Hepatocyte (in vitro differentiated cells): ENCODE measurements around the gene HSFX4. TPM values are rescaled to one million over a fixed set of nuclear protein-coding genes. Genes with fewer than 3 reads are reported as not detected.
"Not testable (repeated sequence)": the region's sequence is repeated elsewhere in the genome, so short reads cannot be mapped to it uniquely, and the experiment has no call there.

Source experiments
- DNase-seq: peaks from one replicate; pipeline ENCODE4 v3.0.0-alpha.2; 2016; ENCODE audit warnings: low spot score
- H2AFZ ChIP-seq: fragments of 200-600 bp; sonication (generic); 2 replicates; pipeline ENCODE4 v1.6.0; 2016; ENCODE audit warnings: antibody characterized with exemption, mild to moderate bottlenecking
- H3K27ac ChIP-seq: fragments of 200-600 bp; sonication (generic); 2 replicates; pipeline ENCODE4 v1.5.1; 2016; ENCODE audit warnings: mild to moderate bottlenecking
- H3K27me3 ChIP-seq: fragments of 200-600 bp; sonication (generic); 2 replicates; pipeline ENCODE4 v1.6.1; 2016
- H3K36me3 ChIP-seq: fragments of 200-600 bp; sonication (generic); replicated peaks from 2 replicates; pipeline ENCODE4 v1.5.1; 2016; ENCODE audit warnings: low read depth; ENCODE audit not compliant: insufficient read depth
- H3K4me1 ChIP-seq: fragments of 200-600 bp; sonication (generic); 2 replicates; pipeline ENCODE4 v1.5.1; 2016; ENCODE audit warnings: mild to moderate bottlenecking, moderate library complexity; ENCODE audit not compliant: insufficient read depth
- H3K4me2 ChIP-seq: fragments of 200-600 bp; sonication (generic); 2 replicates; pipeline ENCODE4 v1.6.0; 2016
- H3K4me3 ChIP-seq: fragments of 200-600 bp; sonication (generic); 2 replicates; pipeline ENCODE4 v1.5.1; 2016; ENCODE audit warnings: mild to moderate bottlenecking
- H3K79me2 ChIP-seq: fragments of 200-600 bp; sonication (generic); 2 replicates; pipeline ENCODE4 v1.6.0; 2017; ENCODE audit warnings: mild to moderate bottlenecking
- H3K9me2 ChIP-seq: fragments of 200-600 bp; sonication (generic); replicated peaks from 2 replicates; pipeline ENCODE4 v1.6.0; 2017; ENCODE audit warnings: mild to moderate bottlenecking; ENCODE audit not compliant: insufficient read depth
- H3K9me3 ChIP-seq: fragments of 200-600 bp; sonication (generic); 2 replicates; pipeline ENCODE4 v1.5.1; 2016; ENCODE audit warnings: low read depth, mild to moderate bottlenecking
- H4K20me1 ChIP-seq: fragments of 200-600 bp; sonication (generic); 2 replicates; pipeline ENCODE4 v1.6.0; 2016; ENCODE audit warnings: mild to moderate bottlenecking; ENCODE audit not compliant: insufficient read depth, poor library complexity, severe bottlenecking
- EZH2 ChIP-seq: fragments of 200-600 bp; sonication (generic); IDR thresholded peaks from 2 replicates; pipeline ENCODE4 v1.6.1; 2016; ENCODE audit warnings: antibody characterized with exemption, mild to moderate bottlenecking, borderline replicate concordance
- EZH2phosphoT487 ChIP-seq: fragments of 200-600 bp; sonication (generic); IDR thresholded peaks from one replicate; pipeline ENCODE4 v1.6.1; 2018; ENCODE audit warnings: antibody characterized with exemption, mild to moderate bottlenecking, low read depth, moderate library complexity; ENCODE audit not compliant: unreplicated experiment, severe bottlenecking
- WGBS: methylation state at CpG from one replicate; pipeline ENCODE4 v1.1.6; 2016; ENCODE audit warnings: low lambda C conversion rate; ENCODE audit errors: missing lambda C conversion rate; 5-methylcytosine and 5-hydroxymethylcytosine counted together
- polyA plus RNA-seq: library from polyadenylated mRNA; unstranded; fragments of >200 nt; fragmentation: Nextera tagmentation; extraction: Ambion mirVana; gene quantifications from 2 replicates; pipeline ENCODE4 v1.2.1, GENCODE V29; 2016
- total RNA-seq: library from RNA; depleted of rRNA; stranded (reverse); fragments of >200 nt; gene quantifications from 2 replicates; pipeline ENCODE4 v1.2.3, GENCODE V29; 2014
- TF ChIP-seq, protein P1 (sequence below): fragments of 200-600 bp; sonication (generic); IDR thresholded peaks from 2 replicates; pipeline ENCODE4 v1.5.1; 2016; ENCODE audit warnings: antibody characterized with exemption, mild to moderate bottlenecking; ENCODE audit not compliant: poor library complexity

HSFX4 gene, protein sequence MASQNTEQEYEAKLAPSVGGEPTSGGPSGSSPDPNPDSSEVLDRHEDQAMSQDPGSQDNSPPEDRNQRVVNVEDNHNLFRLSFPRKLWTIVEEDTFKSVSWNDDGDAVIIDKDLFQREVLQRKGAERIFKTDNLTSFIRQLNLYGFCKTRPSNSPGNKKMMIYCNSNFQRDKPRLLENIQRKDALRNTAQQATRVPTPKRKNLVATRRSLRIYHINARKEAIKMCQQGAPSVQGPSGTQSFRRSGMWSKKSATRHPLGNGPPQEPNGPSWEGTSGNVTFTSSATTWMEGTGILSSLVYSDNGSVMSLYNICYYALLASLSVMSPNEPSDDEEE
- not detected in 2 replicates for total RNA-seq
- not detected in 2 replicates for polyA plus RNA-seq

DNA sequence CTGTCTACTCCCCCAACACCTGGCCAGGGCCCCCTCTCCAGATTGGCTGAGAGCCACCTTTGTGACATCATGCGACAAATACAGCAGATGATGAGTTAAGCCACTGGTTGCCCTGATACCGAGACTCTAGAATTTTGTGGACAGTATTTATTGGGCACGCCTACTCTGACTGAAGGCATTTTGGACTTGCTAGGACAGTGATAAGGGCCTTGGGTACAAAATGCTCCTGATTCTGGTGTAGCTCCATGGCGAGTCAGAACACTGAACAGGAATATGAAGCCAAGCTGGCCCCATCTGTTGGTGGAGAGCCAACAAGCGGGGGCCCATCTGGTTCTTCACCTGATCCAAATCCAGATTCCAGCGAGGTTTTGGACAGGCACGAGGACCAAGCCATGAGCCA lies at the start of gene HSFX4:
TSS of gene HSFX4 (plus strand) at position 174 of the 400 bp plus-strand sequence. CDS start at position 246, 72 bp downstream.
- not testable (repeated sequence) for H3K9me2 ChIP-seq, H4K20me1 ChIP-seq, H3K27me3 ChIP-seq, H3K36me3 ChIP-seq, H3K4me1 ChIP-seq, H3K27ac ChIP-seq, DNase-seq, H2AFZ ChIP-seq, H3K79me2 ChIP-seq, H3K4me2 ChIP-seq, H3K4me3 ChIP-seq, H3K9me3 ChIP-seq
- 83% methylated on average over 3 of the region's 7 CpGs for WGBS

DNA sequence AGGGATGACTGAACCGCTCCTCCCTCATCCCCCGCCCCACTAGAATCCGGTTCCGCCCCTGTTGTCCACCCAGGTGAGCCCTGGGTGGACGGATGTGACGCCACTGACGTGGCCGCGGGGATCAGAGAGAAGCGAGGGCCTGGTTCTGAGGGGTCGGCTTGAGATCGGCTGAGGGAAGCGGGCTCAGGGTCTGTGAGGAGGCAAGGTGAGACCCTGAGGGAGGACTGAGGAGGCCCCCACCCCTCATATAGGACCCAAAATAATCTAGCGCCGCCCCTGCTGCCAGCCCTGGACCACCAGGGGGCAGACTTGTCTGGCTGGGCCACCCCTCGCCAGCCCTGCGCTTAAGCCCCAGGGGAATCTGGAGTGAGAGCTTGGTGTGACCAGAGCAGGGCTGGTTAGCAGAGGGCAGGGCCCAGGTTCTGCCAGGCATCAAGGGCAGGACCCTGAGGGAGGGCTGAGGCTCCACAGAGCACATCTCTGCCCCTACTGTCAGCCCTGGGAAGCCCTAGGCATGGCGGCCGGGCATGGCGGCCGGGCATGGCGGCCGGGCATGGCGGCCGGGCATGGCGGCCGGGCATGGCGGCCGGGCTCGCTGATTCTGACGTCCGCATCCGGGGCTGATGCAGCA lies 48.2 kb upstream of the HSFX4 start, which contains the start of gene MAGEA8:
TSS of gene MAGEA8 (plus strand) at position 103 of the 631 bp plus-strand sequence. CDS start 3,090 bp downstream, outside the sequence.
- 91% methylated on average over 30 of the region's 33 CpGs for WGBS
- Histone ChIP-seq H3K4me2 (no peak within 1 kb of the TSS), H3K27ac (no peak within 1 kb of the TSS), H2AFZ (no peak within 1 kb of the TSS), H3K36me3 (no peaks in the 10 kb centered on the region), H3K79me2 (no peaks in the 10 kb centered on the region), H3K9me3 (no peaks in the 10 kb centered on the region), H3K4me1 (no peaks in the 10 kb centered on the region), H3K4me3 (no peak within 1 kb of the TSS), H3K27me3 (no peaks in the 10 kb centered on the region), H3K9me2 (no peaks in the 10 kb centered on the region), H4K20me1 (no peaks in the 10 kb centered on the region)
- TF ChIP-seq EZH2phosphoT487: no peak
- TF ChIP-seq EZH2: no peak
- TF ChIP-seq, protein P1, sequence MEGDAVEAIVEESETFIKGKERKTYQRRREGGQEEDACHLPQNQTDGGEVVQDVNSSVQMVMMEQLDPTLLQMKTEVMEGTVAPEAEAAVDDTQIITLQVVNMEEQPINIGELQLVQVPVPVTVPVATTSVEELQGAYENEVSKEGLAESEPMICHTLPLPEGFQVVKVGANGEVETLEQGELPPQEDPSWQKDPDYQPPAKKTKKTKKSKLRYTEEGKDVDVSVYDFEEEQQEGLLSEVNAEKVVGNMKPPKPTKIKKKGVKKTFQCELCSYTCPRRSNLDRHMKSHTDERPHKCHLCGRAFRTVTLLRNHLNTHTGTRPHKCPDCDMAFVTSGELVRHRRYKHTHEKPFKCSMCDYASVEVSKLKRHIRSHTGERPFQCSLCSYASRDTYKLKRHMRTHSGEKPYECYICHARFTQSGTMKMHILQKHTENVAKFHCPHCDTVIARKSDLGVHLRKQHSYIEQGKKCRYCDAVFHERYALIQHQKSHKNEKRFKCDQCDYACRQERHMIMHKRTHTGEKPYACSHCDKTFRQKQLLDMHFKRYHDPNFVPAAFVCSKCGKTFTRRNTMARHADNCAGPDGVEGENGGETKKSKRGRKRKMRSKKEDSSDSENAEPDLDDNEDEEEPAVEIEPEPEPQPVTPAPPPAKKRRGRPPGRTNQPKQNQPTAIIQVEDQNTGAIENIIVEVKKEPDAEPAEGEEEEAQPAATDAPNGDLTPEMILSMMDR: no peak
- DNase-seq: no peak

DNA sequence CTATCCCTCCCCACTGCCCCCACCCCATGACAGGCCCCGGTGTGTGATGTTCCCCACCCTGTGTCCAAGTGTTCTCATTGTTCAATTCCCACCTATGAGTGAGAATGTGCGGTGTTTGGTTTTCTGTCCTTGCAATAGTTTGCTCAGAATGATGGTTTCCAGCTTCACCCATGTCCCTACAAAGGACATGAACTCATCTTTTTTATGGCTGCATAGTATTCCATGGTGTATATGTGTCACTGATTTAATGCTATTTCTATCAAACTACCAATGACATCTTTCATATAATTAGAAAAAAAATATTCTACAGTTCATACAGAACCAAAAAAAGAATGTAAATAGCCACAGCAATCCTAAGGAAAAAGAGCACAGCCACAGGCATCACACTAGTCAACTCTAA lies 38.5 kb upstream of the HSFX4 start:
- H3K27me3 ChIP-seq, H4K20me1 ChIP-seq, H3K4me2 ChIP-seq, H3K36me3 ChIP-seq, H3K9me2 ChIP-seq, H3K79me2 ChIP-seq, H3K4me3 ChIP-seq, H2AFZ ChIP-seq, H3K4me1 ChIP-seq, H3K27ac ChIP-seq, DNase-seq, H3K9me3 ChIP-seq: not testable (repeated sequence)
- 74% methylated on average over 2 of the region's 2 CpGs for WGBS

DNA sequence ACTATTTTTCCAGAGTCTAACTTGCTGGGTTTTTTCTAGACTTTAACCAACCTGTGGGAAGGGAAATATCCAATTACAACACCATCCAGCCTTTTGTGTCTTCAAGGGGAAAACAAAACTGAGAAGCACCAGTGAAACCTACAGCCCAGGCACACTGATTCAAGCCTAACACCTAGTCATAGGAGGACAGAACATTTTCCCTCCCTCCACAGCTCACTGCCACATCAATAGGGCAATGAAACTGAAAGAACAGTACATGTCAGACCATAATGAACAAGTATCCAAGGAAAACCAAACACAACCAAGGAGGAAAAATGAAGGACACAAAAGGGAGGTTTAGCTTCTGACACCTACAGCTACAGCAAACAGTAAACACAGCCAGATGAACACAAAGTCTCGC lies 30.8 kb upstream of the HSFX4 start:
- WGBS: 41% methylated on average over 1 of the region's 1 CpG
- Histone ChIP-seq H4K20me1 (no peaks in the 10 kb centered on the region), H3K79me2 (no peaks in the 10 kb centered on the region), H3K4me2 (no peak overlapping the region), H3K4me1 (no peaks in the 10 kb centered on the region), H3K9me2 (no peaks in the 10 kb centered on the region), H3K4me3 (no peak overlapping the region), H3K27me3 (no peaks in the 10 kb centered on the region), H3K27ac (no peak overlapping the region), H3K9me3 (no peaks in the 10 kb centered on the region), H2AFZ (no peak overlapping the region), H3K36me3 (no peaks in the 10 kb centered on the region)
- no peak for DNase-seq
- TF ChIP-seq, protein P1: no peak
- TF ChIP-seq EZH2phosphoT487: no peak
- TF ChIP-seq EZH2: no peak
